Astrocyte of the cerebellum (primary cell): ENCODE results near the gene ANKFY1.

Experiments
- DNase-seq: peaks from one replicate; pipeline ENCODE4 v3.0.0-alpha.2; 2011; ENCODE audit warnings: low read depth
- H3K4me3 ChIP-seq: 2 replicates; pipeline ENCODE4 v1.5.1; 2011; ENCODE audit warnings: mild to moderate bottlenecking, low read depth, low read length, moderate library complexity
- CTCF ChIP-seq: IDR thresholded peaks from 2 replicates; pipeline ENCODE4 v1.5.1; 2012; ENCODE audit warnings: low read length, low read depth, moderate library complexity, mild to moderate bottlenecking; ENCODE audit errors: missing control alignments
- in situ Hi-C: cut with HindIII; loops from 2 replicates; pipeline ENCODE4 v1.10.0; 2017; ENCODE audit warnings: low sequenced_read_pairs

ANKFY1 gene

GRCh38 chr17:4301066-4301465 lies 37.3 kb upstream of the ANKFY1 start:
- in situ Hi-C loops = no loop called here
- no peak for TF ChIP-seq CTCF
- H3K4me3 ChIP-seq = no peak overlapping the region
- DNase-seq = no peak

GRCh38 chr17:4297351-4297750 lies 33.6 kb upstream of the ANKFY1 start:
- in situ Hi-C loops = no loop called here
- TF ChIP-seq CTCF = no peak
- no peak overlapping the region for H3K4me3 ChIP-seq
- DNase-seq = no peak

GRCh38 chr17:4295686-4296085 lies 31.9 kb upstream of the ANKFY1 start:
- no peak for TF ChIP-seq CTCF
- no peak overlapping the region for H3K4me3 ChIP-seq
- in situ Hi-C loops = no loop called here

GRCh38 chr17:4293572-4293971 lies 29.8 kb upstream of the ANKFY1 start:
- DNase-seq = no peak
- no peak for TF ChIP-seq CTCF
- in situ Hi-C loops = no loop called here
- H3K4me3 ChIP-seq = no peak overlapping the region

More at GRCh38 chr17:4295686-4296085, 31.9 kb upstream of the ANKFY1 start:
- no peak for DNase-seq

GRCh38 chr17:4287710-4288109 lies 23.9 kb upstream of the ANKFY1 start:
- no peak for TF ChIP-seq CTCF
- H3K4me3 ChIP-seq = no peak overlapping the region
- no peak for DNase-seq
- in situ Hi-C loops = no loop called here

GRCh38 chr17:4276514-4276913 lies 12.7 kb upstream of the ANKFY1 start:
- no peak for DNase-seq
- no peak for TF ChIP-seq CTCF
- in situ Hi-C loops = no loop called here

GRCh38 chr17:4272972-4273368 lies 9.2 kb upstream of the ANKFY1 start:
- no peak for TF ChIP-seq CTCF
- no peak overlapping the region for H3K4me3 ChIP-seq
- in situ Hi-C loops = no loop called here
- DNase-seq = no peak

More at GRCh38 chr17:4276514-4276913, 12.7 kb upstream of the ANKFY1 start:
- H3K4me3 ChIP-seq = no peak overlapping the region
